NCI-H128 (cell line): ENCODE results near the gene SLMAP.

ENCODE experiments used
- DNase-seq: peaks from one replicate; lab custom pipeline; 2025; ENCODE audit not compliant: unreplicated experiment; lab: John Stamatoyannopoulos, UW

Gene SLMAP

DNA sequence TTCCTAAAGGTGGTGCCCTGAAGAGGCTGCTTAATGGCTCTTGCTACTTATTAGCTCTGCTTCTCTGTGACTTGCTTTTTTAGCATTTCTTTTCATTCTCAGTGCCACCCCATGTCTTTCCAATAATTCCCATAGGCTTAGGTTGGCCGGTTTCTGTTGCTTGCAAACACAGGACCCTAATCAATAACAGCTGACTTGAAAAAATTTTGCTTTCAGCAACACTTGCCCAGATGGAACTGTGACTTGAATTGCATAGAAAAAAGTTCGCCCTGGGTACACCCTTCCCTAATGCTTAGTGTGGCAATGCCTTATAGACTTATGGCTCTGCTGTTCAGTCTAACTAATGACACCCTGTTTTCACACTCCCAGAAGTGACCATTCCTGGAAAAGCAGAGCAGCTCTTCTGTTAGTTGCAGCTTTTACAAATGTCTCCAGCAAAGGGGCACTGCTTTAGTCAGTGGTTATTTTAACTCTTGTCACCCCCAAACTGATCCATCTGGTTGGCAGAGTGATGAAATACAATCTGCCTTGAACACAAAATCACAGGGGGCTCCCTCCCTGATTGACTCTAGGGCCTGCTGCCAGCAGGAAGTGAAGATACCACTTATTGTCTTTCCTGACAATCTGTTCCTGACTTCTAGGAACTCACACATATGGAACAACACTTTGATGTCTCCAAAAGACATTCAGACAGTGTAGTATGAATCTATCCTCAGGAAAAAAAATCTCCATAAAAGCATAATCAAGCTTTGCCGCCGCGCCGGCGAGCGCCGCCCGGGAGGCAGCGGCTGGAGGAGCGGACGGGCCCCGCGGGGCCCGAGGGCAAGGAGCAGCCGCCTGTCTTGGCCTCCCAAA, 9.7 kb upstream of the SLMAP start:
- DNase-seq, result no peak

DNA sequence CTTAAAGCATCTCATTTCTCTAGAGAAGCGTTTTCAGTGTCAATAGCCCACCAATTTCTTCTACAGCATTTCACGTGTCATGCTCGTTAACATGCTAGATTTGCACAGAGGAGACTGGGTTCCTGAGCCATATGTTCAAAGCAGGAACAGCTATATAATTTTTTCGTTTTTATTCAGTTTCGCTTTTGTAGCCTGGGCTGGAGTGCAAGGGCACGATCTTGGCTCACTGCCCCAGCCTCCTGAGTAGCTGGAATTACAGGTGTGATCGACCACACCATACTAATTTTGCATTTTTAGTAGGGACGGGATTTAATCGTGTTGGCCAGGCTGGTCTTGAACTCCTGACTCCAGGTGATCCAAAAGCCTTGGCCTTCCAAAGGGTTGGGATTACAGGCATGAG, 6.6 kb upstream of the SLMAP start:
- no peak for DNase-seq

DNA sequence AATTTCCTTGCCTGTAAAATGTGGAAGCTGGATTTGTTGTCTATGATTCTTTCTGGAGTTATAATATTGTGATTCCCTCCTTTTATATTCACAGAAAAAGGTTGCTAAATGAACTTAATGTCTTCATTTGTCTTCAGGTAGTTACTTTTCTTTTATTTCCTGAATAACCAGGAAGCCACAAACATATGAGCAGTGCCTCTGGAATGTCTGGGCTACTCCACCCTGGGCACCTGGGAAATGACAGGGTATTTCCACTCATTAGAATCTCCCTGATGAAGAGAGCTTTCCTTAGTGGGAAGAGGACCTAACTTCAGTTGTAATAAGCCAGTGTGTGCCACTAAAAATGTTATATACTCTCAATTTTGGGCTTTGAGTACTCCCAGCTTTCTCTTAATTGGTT, 3.8 kb upstream of the SLMAP start:
- no peak for DNase-seq

DNA sequence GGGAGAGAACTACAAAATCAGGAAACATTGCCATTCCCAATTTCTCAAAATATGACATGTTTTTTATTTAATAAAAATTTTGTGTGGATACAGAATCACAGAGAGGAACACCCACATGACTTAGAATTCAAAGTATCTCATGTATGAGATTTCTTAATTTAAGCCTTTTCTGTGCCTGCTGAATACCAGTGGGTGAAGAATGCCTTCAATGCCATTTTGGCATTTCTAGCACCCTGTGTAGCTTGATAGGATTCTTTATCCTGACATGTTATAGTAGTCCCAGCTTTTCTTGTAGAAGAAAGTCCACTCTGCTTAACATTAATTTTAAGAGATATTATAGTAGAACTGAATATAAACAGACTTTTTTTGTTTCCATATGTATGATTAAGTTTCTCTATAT, 3.1 kb upstream of the SLMAP start:
- DNase-seq, result no peak

DNA sequence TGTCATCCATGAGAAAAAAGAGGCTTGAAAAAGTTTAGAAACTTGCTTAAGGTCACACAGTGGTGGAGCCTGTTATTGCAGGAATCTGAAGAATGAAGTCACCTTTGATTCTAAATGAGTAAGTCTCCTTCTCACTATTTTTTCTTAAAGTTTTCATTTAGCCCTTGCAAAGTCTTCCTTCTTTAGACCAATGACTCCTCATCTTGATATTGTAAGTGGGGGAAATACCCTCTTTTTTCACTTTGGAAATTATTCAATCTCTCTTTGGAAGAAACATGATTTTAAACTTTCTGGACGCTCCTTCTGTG, 787 bp upstream of the SLMAP start:
- no peak for DNase-seq

DNA sequence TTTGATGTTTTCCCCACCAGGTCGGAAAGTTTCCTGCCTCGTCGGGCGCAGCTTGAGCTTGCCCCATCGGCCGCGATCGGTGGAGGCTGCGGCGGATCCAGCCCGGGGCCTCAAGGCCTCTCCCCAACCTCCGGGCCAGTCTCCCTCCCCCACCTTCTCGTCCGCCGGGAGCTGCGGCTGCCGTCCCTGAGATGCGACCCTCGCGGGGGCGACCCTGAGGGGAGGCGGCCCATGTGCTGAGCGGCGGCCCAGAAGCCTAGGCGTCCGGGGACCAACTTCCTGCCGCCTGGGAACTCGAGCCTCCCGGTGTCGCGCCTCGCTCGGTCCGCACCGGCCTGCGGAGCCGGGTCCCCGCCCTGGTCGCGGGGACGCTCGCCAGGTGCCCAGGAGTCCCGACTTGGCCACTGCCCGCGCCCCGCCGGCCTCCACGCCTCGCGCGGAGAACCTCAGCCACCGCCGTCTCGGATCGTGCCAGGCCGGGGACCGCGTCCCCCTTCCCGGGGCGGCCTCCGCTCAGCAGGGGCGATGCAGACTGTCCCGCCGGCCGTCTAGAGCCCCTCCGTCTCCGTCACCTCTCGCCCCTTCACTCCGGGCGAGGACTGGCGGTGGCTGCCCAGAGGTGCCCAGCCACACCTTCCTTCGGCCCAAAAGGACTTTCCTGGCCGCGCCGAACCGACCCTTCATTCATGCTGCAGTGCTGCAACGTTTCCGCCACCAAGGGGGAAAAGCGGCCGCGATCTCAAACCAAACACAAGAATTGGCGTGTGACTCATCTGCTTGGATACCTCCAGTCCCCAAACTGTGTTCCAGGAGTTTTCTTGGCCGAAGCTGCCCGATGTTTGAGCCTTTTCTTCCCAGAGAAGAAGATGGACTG, 656 bp downstream of the SLMAP start:
- DNase-seq, result no peak

DNA sequence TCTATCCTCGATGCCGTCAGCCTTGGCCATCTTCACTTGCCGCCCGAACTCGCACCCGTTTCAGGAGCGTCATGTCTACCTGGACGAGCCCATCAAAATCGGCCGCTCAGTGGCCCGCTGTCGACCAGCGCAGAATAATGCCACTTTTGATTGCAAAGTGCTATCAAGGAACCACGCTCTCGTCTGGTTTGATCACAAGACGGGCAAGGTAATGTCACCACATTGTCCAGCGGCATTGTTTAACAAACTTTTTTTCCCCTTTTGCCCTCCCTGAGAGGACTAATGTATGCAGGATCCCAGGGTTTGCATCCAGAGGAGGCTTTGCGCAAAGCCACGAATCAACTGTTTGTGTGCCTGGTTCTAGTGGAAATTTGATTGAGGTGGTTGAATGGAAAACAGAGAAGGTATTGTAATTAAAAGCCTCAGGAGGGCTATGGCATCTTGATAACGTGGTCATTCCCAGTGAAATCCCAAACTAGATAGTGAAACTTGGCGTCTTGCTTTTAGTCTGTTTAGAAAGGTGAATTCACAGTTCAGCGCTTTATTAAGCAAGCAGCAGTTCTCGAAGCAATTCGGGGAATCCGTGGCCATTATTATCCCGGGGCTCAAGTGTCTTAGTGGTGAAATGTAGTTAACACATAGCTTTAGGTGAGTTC, 1.7 kb downstream of the SLMAP start:
- DNase-seq, result no peak

DNA sequence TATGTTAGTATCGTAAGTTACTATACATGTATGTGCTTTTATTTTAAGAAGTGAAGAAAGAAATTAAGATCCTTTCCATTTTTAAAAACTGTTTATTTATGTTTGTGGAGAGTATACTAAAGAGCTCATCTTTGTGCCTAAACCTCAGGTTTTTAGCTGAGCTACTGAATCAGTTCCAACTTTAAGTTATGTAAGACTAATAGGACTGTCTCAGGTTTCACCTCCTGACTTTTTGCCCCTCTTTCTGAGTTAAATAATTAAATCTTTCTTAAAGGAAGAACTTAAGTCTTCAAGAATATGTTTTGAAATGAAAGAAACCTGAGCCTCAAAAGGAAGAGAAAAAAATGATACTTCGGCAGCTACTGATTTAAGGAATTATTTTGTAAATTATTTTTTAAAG, 2.6 kb downstream of the SLMAP start:
- no peak for DNase-seq

DNA sequence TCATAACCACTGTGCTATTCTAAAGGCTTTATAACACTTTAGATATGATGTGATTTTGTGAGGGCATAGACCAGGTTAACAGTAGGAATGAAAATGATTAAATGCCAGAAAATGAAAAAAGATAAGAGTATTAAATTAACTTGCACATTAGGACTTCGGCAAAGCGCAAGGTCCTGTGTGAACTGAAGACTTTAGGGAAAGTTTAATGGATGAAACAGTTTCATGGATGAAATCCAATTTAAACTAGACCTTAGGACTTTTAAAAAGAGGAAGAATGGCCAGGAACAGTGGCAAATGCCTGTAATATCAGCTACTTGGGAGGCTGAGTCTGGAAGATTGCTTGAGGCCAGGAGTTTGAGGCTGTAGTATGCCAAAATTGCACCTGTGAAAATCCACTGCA, 8.7 kb downstream of the SLMAP start:
- DNase-seq, result no peak

DNA sequence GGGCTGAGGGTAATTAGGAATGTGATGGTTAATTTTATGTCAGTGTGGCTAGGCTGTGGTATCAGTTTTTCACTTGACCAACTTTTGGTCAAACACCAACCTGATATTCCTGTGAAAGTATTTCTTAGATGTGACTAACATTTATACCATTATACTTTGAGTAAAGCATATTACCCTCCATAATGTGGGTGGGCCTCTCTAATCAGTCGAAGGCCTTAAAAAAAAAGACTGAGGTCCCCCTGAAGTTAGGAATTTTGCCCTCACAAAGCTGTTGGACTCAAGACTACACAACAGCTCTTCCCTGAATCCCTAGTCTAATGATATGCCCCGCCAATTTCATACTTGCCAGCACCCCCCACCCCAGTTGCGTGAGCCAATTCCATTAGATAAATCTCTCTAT, 12.5 kb downstream of the SLMAP start:
- DNase-seq, result no peak

DNA sequence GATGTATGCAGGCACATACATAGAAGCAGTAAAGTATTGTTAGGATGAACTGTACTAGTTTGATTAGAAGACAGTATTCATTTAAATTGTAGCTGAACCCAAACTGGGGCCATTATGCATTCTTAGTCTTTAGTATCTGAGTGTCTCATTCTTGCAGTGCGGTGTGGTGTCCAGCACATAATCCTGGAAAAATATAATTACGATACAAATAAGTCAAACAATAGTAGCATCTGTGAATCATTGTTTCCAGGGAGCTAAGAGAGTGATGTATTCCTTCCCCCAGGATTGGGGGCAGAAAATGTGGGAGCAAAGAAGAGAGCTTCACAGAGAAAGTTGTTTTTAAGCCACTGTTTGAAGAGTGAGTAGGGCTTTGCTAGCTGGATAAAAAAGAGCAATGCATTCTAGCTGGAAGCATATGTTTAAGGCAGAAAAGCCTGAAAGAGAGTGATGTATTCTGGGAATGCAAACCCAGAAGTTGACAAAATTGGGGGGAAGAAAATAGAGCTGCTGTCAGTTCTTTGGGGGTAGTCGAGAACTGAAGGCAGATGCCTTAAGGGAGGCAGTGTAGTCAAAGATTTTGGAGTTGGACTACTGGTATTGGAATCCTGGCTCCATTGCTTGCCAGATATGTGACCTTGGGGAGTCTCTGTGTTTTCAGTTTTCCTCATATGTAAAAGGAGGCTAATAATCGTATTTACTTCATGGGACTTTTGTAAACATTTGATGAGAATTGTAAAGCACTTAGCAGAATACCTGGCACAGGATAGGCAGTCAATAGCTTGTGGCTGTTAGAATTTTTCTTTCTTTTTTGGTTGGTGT, 14.1 kb downstream of the SLMAP start:
- no peak for DNase-seq

DNA sequence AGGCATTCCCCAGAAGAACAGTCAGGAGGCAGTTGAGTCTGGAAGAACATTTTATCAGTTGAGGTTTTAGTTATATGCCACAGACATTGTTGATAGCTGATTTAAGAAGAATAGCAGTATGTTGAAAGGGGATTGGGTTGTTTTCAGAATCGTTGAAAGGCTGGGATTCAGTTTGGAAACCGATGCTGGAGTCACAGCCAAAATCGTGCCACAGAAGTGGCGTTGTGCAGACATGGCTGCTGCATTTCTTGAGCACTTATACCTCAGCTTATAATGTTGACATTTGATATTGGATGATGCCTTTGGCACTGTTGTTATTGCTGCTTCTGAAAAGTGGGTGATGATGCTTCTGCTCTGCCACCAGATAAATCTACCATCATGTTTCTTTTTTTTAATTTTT, 16.1 kb downstream of the SLMAP start:
- DNase-seq, result no peak

DNA sequence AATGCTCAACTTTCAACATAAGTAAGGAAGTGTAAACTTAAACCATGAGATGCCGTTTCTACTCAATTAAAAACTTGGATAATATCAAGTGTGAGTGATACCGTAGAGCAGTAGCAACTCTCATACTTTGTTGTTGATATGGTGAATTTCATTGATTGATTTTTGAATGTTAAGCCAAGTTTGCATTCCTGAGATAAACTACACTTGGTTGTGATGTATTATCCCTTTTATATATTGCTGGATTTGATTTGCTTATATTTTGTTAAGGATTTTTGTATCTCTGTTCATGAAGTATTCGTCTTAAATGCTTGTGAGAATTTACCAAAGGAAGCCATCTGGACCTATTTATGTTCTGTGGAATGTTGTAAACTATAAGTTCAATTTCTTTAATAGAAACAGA, 21.7 kb downstream of the SLMAP start:
- DNase-seq, result no peak

DNA sequence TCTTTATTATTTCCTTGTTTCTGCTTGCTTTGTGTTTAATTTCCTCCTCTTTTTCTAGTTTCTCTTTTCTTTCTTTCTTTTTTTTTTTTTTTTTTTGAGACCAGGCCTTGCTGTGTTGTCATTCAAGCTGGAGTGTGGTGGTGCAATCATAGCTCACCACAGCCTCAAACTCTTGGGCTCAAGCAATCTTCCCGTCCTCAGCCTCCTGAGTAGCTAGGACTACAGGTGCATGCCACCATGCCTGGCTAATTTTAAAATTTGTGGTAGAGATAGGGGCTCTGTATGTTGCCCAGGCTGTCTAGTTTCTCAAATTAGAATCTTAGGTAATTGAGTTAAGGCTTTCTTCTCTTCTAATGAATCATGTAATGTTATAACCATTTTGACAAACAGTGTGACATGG, 22.4 kb downstream of the SLMAP start:
- no peak for DNase-seq

DNA sequence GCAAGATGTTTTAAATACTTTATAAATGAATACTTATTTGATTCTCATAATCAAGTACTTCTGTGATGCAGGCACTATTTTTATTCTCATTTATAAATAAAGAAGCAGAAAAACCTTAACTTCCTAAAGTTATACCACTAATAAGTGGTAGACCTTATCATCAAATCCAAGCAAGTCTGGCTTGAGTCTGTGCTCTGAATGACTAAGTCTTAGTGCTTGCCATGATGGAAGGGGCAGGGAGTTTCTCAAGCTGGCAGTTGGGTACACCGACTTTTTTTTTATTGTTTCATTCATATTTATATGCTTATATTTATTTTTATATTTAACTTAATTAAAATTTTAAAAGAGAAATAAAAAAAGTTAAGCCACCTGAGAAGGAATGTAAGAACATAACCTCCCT, 23.6 kb downstream of the SLMAP start:
- DNase-seq, result no peak

DNA sequence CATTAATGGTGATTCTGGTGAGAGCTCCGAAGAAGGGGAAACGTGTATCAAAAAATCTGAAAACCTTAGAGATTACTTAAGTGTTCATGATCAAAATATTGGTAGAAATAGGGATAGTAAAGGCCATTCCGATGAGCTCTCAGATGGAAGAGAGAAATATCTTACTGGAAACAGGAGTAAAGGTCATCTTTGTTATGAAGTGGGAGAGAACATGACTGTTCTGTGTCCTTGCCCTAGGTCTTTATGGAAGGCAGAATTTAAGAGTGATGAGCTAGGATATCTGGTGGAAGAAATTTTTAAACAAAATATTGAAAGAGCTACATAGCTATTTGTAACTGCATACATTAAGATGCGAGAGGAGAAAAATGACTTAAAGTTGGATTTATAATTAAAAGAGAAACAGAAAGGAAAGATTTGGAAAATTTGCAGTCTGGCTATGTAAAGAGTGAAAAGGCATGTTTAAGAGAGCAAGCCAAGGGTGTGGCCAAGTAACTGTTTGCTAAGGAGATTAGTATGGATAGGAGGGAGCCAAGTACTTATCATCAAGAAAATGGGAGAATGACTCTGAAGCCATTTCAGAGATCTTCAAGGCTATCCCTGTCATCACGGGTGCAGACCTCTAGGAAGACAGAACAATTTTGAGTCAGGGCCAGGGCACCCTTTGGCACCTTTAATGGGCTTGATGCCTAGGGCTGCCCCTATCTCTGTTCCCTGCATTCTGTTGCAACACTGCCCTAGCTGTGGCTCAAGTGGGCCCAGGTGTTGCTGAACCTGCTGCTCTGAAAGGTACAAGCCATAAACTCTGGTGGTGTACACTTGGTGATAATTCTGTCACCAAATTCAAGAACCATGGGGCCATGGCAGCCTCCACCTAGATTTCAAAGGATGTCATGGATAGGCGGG, 27.3 kb downstream of the SLMAP start:
- DNase-seq, result no peak

DNA sequence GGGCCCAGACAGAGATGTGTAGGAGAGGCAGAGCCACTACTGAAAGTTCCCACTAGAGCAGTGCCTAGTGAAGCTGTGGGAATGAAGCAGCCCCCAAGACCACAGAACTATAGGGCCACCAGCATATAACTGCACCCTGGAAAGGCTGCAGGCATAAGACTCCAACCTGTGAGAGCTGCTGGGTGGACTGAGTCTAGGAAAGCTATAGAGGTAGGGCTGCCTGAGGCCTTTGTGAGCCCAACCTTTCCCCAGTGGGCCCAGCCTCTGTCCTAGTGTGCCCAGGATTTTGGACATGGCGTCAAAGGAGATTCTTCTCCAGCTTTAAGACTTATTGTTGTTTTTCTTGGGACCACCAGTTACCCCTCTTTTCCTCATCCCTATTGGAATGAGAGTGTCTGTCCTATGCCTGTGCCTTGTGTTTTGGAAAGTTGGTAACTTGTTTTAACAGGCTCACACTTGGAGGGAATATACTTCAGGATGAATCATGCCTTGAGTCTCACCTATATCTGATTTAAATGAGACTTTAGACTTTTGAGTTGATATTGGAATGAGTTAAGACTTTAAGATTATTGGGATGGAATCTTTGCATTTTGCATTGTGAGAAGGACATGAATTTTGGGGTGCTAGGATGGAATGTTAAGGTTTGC, 28.1 kb downstream of the SLMAP start:
- DNase-seq, result no peak

DNA sequence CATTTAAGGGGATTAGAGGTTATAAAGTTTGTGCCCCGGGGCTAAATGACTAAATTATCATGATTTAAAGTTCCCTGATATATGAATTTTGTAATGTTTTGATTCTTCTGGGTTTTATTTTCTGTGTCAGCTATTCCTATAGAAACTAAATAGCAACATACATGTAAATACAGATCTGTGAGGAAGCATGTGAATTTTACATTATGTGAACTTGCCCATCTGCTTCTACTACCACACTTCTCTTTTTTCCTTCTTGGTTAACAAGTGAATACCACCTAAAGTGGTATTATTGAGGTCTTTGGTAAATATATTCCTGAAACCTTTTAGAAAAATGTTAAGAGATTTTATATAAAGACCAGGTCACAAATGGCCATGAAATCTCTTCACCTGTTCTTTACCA, 29.3 kb downstream of the SLMAP start:
- no peak for DNase-seq

DNA sequence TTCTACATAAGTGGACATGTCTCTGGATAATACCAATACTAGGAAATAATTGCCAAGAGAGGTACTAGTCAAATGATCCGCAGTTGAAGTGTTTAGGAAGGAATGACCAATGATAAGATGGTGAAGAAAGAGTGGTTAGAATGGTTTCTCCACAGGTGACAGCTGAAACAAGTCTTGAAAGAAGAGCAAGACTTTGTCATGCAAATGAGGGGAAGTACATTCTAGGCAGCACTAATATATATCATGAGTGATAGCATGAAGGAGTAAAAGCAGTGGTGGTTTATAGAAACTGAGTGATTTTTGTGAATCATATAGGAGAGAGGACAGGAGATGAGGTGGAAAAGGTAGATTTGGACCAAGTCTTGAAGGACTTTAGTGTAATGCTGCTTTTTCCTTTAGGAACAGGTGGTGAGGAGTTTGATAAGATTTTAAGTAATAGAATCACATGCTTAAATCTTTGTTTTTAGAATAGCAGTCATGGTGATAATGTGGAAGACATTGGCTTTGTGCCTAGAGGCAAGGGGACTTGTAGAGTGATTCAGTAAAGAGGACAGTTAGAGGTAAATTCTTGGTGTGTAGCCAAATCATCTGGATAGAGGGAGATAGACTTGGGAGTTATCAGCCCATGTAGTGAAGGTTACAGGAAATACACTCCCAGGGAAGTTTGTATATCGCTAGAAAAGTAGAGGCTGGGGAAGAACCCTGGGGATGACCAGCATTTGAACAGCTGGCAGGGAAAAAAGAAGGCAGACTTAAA, 31.9 kb downstream of the SLMAP start:
- no peak for DNase-seq
